ENCODE measurements around the gene AJAP1. TPM values are rescaled to one million over a fixed set of nuclear protein-coding genes. Genes with fewer than 3 reads are reported as not detected.

AJAP1 gene
- total and polyA plus RNA-seq, 10 of the 15 experiments (the other 5 are each of a cell fraction or from before 2014, with no cell fraction given), result not detected

DNA sequence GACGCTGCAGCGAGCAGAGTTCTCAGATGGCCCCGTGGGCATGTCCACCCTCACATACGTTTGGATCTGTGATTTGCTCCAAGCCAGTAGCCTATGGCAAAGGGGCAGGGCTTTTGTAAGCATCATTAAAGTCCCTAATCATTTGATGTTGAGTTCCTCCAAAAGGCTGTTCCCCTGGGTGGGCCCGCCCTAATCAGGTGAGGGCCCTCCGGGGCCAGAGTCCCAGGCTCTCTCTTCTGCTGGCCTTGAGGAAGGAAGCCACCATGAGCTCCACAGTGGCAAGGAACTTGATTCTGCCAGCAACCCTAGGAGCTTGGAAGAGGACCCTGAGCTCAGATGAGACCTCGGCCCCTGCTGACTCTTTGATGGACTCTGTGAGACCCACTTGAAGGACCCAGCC, 25.4 kb upstream of the AJAP1 start:
- Histone ChIP-seq H3K36me3 (ENCODE audit: control insufficient read depth in 2 of 2, insufficient read depth in 2 of 2, low read length in 1 of 2) (no peaks in the 10 kb centered on the region), H3K79me2 (ENCODE audit: control insufficient read depth, insufficient read depth, low read length) (no peaks in the 10 kb centered on the region), H3K27ac (ENCODE audit: control insufficient read depth, insufficient read depth) (no peak overlapping the region), H3K4me1 (ENCODE audit: control insufficient read depth, insufficient read depth, low read length) (no peaks in the 10 kb centered on the region), H3K27me3 (replicated peaks in 1 of 2; ENCODE audit: control insufficient read depth in 2 of 2, insufficient read depth in 2 of 2, low read length in 1 of 2) (no peaks in the 10 kb centered on the region), H3K4me2 (ENCODE audit: control insufficient read depth, insufficient read depth) (no peak overlapping the region), H3K9me3 (replicated peaks; ENCODE audit: control insufficient read depth, insufficient read depth, low read length) (no peaks in the 10 kb centered on the region), H3K9ac (ENCODE audit: control insufficient read depth, insufficient read depth, low read length) (no peak overlapping the region), H4K20me1 (ENCODE audit: control insufficient read depth, insufficient read depth) (no peaks in the 10 kb centered on the region), H2AFZ (ENCODE audit: control insufficient read depth, low read depth, low read length) (no peak overlapping the region), H3K4me3 (no peak overlapping the region)
- intact Hi-C loops (cut with micrococcal nuclease; ENCODE audit: unreplicated experiment), result no loop called here
- ChIA-PET RAD21 (ENCODE audit: unreplicated experiment) (no interaction called here), POLR2A (no interaction called here), SMC1A (ENCODE audit: uncharacterized antibody, unreplicated experiment) (no interaction called here), CTCF (no interaction called here)
- DNase-seq (ENCODE audit: low read depth, low spot score) (no peak), ATAC-seq (no peak), FAIRE-seq (no peak)
- BruUV-seq (replicated peaks), result no TSS peak
- WGBS (ENCODE audit: insufficient coverage, insufficient replicate concordance, low lambda C conversion rate, missing lambda C conversion rate), result 22% methylated on average over 7 of the region's 7 CpGs
- TF ChIP-seq MEF2B (IDR thresholded peaks at IDR 0.05; ENCODE audit: partially characterized antibody, poor library complexity, severe bottlenecking) (no peak), SIN3A (IDR thresholded peaks at IDR 0.05; ENCODE audit: low read depth, low read length) (no peak), CUX1 (IDR thresholded peaks at IDR 0.05; ENCODE audit: insufficient replicate concordance, low read depth, low read length) (no peak), SRF (IDR thresholded peaks at IDR 0.05; ENCODE audit: low read depth in 2 of 2, low read length in 2 of 2) (no peak), YBX1 (IDR thresholded peaks at IDR 0.05) (no peak), CREB1 (IDR thresholded peaks at IDR 0.05; ENCODE audit: low read depth) (no peak), BCL3 (IDR thresholded peaks at IDR 0.05; ENCODE audit: borderline replicate concordance, insufficient read depth, low read depth, low read length, poor library complexity, severe bottlenecking) (no peak), JUND (IDR thresholded peaks at IDR 0.05; ENCODE audit: low read depth, low read length) (no peak), ELK1 (IDR thresholded peaks at IDR 0.05; ENCODE audit: low read depth, low read length) (no peak), POLR2AphosphoS5 (IDR thresholded peaks at IDR 0.05; ENCODE audit: low read length) (no peak)
- in situ Hi-C loops (cut with MboI), result no loop called here
